ENCODE results near the gene DACH1.

- no peak for TF ChIP-seq CTCF (IDR thresholded peaks at IDR 0.05; ENCODE audit: low read depth, low read length)
- no peak for TF ChIP-seq EZH2phosphoT487 (IDR thresholded peaks at IDR 0.05; ENCODE audit: low read depth)
Observed at GRCh38 chr13:71751073-71751472, 115.9 kb downstream of the DACH1 start.
